ENCODE results near the gene IKZF2.
"Not testable (repeated sequence)": the region's sequence is repeated elsewhere in the genome, so short reads cannot be mapped to it uniquely, and the experiment has no call there.

Gene IKZF2

GRCh38 chr2:213022987-213023386 lies 128.4 kb downstream of the IKZF2 start:
- no peak for DNase-seq

DNA sequence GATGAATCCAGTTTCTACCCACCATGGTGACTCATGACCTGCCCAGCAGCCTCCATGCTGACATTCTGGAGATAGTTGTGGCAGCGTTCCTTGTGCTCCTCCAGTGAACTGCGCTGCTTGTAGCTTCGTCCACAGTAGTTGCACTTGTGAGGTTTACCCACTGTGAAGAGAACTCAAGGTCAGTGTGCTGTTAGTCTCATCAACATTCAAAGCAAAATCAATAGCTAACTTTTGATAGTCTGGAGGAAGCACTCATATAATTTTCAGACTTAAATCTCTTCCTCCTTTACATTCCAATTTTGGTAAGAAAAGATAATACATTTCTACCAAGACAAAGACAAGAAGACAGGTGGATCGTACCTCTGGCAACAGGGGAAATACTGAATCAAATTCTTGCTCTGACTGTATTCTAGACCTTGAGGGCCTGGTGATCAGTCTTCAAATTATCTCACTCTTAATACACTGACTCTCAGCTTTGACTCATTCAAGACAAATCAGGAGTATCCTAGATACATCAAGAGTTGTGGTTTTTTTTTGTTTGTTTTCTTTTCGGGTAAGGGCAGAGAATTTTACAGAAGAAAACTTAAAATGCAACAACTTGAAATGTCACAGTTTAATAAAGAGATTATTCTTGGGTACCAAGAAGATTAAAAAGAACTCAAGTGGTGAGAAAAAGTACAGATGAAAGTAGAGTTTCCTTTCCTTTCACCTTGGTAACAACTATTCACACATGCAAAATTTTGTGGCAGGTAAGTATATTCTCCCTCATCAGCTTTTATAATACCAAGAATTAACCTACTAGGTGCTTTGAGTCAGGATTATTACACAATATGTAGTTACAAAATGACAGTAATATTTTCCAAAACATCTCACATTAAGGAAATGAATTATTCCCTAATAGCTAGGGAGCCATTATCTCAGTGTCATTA lies 129.2 kb downstream of the IKZF2 start:
- DNase-seq = peak; percentile 8

- not testable (repeated sequence) for DNase-seq
These were observed 130.5 kb downstream of the IKZF2 start for GRCh38 chr2:213020913-213021312.

GRCh38 chr2:213020268-213020667 lies 131.1 kb downstream of the IKZF2 start:
- DNase-seq = no peak

GRCh38 chr2:213019368-213019767 lies 132.0 kb downstream of the IKZF2 start:
- no peak for DNase-seq

DNA sequence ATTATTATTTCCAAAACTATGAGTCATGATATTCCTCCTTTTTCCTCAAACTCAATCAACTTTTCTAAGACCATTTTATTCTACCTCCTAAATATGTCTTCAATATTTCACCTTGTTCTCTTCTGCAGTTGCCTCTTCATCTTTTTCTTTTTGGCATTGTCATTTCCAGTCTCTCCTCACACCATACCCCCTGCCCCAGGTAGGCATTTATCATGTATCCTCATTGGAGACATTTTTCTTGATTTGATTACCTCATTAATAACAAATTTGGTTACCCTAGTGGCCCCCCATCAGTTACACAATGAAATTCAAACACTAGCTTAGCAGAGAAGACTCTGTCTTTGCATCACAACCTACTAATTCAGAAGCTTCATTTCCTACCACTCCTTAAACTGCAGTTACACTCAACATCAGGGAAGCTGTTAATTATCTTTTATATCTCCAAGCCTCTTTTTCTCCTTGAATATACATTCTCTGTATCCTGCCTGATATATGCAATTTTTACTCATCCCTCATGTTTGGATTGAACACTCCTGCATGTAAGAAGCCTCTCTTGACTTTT lies 133.0 kb downstream of the IKZF2 start:
- DNase-seq = no peak

DNA sequence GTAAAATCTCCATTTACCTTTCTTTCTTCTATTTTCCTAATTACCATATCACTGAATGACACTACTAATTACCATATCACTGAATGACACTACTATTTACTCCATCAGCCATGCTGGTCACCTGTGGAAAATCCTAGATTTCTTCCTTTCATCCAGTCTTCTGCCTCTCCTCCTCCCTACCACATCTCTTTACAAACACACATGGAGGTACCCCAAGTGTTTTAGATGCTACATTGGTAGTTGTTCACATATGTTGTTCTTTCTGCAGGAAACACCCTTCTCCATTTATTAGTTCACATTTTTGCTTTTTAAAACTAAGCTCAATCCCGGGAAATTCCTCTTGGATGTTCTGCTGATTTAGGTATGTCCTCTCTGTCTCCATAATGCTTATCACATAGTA lies 134.0 kb downstream of the IKZF2 start:
- no peak for DNase-seq

- DNase-seq = no peak
These were observed 134.4 kb downstream of the IKZF2 start for GRCh38 chr2:213016984-213017351.

DNA sequence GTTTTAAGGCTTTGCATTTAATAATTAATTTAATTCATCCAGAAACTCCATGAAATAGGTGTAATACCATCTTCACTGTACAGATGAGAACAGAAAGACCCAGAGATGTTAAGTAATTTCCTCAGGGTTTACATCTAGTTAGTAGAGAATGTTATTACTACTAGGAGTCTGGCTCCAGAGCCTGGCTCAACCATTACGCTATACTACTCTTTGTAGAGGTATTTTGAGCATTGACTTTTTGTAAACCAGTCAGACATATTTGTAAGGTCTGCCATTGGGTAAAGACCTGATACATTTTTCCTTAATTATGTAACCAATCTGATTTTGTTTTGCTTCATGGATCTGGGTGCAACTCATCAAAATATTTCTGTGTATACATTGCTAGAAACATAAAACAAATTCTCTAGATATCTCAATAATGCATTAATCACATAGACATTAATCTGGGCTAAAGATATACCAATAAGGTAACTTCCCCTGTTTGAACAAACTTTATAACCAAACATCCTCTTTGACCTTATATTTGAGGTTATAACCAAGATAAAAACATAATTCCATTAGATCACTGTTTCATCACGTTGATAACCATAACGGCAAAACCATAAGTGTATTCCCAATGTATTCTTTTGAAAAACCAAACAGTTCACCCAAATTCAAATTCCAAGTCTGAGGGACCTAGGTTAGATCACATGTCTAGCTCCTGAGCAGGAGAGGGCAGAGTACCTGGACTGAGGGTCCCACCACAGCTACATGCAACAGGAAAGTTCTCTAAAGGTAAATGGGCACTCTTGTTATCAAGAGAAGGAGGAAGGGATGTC lies 135.0 kb downstream of the IKZF2 start:
- DNase-seq = no peak

GRCh38 chr2:213015387-213016165 lies 135.8 kb downstream of the IKZF2 start:
- no peak for DNase-seq

- no peak for DNase-seq
These were observed 137.4 kb downstream of the IKZF2 start for GRCh38 chr2:213013979-213014378.

- no peak for DNase-seq
These were observed 139.9 kb downstream of the IKZF2 start for GRCh38 chr2:213011505-213011904.

GRCh38 chr2:213010106-213010779 lies 141.2 kb downstream of the IKZF2 start:
- no peak for DNase-seq

DNA sequence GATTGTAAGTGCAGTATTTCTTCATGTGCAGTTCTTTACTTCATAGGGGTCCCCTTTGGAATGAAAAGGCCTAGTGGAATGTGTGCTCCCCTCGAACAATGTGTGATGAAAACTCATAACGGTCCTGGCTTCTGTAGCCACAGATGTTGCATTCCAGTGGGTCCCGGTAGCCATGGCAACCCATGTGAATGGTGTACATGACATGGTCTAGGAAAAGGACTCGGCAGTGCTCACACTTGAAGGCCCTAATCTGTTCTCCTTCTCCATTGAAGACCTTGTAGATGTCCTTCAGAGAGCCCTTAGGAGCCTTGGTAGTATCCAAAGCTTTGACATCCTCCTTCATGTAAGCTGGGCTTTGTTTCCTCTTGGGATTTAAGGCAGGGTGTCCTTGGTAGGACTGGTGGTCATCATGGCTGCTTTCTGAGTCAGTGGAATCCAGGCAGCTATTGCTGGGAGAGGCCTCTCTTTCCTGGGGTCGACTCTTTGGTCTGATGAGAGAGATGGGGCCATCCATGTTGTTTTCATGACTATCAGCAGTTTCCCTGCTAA lies 144.0 kb downstream of the IKZF2 start:
- no peak for DNase-seq

GRCh38 chr2:213004197-213004821 lies 147.1 kb downstream of the IKZF2 start:
- DNase-seq = no peak

GRCh38 chr2:213002383-213002782 lies 149.0 kb downstream of the IKZF2 start:
- no peak for DNase-seq

GRCh38 chr2:213001297-213001910 lies 150.0 kb downstream of the IKZF2 start:
- no peak for DNase-seq

GRCh38 chr2:212998626-212999359 lies 152.6 kb downstream of the IKZF2 start:
- DNase-seq = no peak

DNA sequence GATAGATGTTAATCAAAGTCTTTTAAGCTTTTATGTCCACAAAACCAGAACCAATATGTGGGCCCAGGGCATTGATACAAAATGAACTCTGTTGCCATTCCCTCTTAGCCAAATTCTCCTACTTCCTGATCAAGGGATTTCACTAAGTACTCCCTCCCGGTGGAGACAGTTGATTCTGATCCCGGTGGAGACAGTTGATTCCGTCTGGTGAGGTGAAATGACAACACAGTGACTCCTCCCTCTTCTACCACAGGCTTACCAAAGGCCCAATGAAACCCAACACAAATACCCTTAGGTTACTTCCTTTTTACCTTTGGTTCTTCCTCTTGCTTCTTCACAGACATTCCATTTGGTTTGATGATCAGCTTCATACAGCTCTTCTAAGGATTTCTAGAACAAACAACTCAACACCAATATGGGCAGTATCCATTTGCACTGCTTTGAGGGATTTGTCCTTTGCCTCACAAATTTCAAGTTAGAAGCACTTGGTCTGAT lies 153.8 kb downstream of the IKZF2 start:
- no peak for DNase-seq

DNA sequence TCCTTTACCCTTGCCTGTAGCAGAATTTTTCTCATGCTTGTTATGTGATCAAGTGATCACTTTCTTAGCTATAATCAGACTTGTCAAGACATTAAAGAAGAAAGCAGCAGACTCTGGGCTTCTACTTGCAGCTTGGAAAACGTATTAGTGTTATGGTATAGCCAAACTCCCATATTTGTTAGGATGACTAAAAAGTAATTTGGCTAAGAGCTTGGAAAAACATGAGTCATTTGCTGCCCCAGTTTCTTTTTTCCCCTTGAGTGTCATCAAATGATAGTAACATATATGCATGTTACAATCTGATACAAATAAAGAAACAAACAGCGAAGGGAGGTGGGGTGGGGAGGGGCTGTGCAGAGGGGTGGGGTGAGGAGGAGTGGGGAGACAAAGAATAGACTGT lies 155.5 kb downstream of the IKZF2 start:
- no peak for DNase-seq
